Adrenal gland (tissue), 5 donors: ENCODE data around the gene GMPR2.

ENCODE experiments used
- CTCF ChIP-seq, 6 experiments: fragments of 450-650 bp in 4 of 6; fragments of 200-600 bp in 2 of 6; sonication (generic) in 1 of 6; IDR thresholded peaks; 1 replicate in 5 of 6; 2 replicates in 1 of 6; pipeline versions ENCODE4 v1.5.1 to v1.8.0; 2016 to 2021; ENCODE audit warnings: antibody characterized with exemption in 6 of 6, mild to moderate bottlenecking in 2 of 6, moderate library complexity in 1 of 6
- POLR2A ChIP-seq, 2 donors: fragments of 450-650 bp; IDR thresholded peaks; one replicate each; pipeline ENCODE4 v1.6.1; 2017; ENCODE audit warnings: antibody characterized with exemption in 2 of 2, mild to moderate bottlenecking in 2 of 2, moderate library complexity in 1 of 2
- donor health status: DM: no; HTN: no; CAD: no.

GRCh38 chr14:24226473-24226872 lies 6.3 kb upstream of the GMPR2 start:
- TF ChIP-seq POLR2A (IDR thresholded peaks at IDR 0.05), result no peak
- TF ChIP-seq CTCF (IDR thresholded peaks at IDR 0.05), result no peak
